Ishikawa (cell line): Measurements from ENCODE around the gene PHF3.

ENCODE experiments used
- CEBPB ChIP-seq: IDR thresholded peaks from 2 replicates; pipeline ENCODE4 v1.6.1; 2012
- EP300 ChIP-seq: IDR thresholded peaks from 2 replicates; pipeline ENCODE4 v1.6.1; 2012; ENCODE audit warnings: borderline replicate concordance
- FOXM1 ChIP-seq: IDR thresholded peaks from 2 replicates; pipeline ENCODE4 v1.6.1; 2012; ENCODE audit warnings: low read depth, borderline replicate concordance
- MAX ChIP-seq: IDR thresholded peaks from 2 replicates; pipeline ENCODE4 v1.6.1; 2012
- RAD21 ChIP-seq: IDR thresholded peaks from 2 replicates; pipeline ENCODE4 v1.6.1; 2012; ENCODE audit warnings: low read depth
- REST ChIP-seq: IDR thresholded peaks from 2 replicates; pipeline ENCODE4 v1.6.1; 2012; ENCODE audit warnings: low read depth, mild to moderate bottlenecking
- TAF1 ChIP-seq: IDR thresholded peaks from 2 replicates; pipeline ENCODE4 v1.6.1; 2012; ENCODE audit warnings: low read depth, mild to moderate bottlenecking
- TCF12 ChIP-seq: IDR thresholded peaks from 2 replicates; pipeline ENCODE4 v1.6.1; 2012; ENCODE audit warnings: low read depth
- YY1 ChIP-seq: IDR thresholded peaks from 2 replicates; pipeline ENCODE4 v1.6.1; 2012; ENCODE audit warnings: low read depth

- TF ChIP-seq EP300 (no peak), MAX (no peak), RAD21 (no peak), REST (no peak), TCF12 (no peak), FOXM1 (no peak), CEBPB (no peak), YY1 (no peak), TAF1 (no peak)
Observed at GRCh38 chr6:63630466-63630865, 5.1 kb upstream of the PHF3 start.
